Measurements from ENCODE around the gene FOLR1.

Gene FOLR1

DNA sequence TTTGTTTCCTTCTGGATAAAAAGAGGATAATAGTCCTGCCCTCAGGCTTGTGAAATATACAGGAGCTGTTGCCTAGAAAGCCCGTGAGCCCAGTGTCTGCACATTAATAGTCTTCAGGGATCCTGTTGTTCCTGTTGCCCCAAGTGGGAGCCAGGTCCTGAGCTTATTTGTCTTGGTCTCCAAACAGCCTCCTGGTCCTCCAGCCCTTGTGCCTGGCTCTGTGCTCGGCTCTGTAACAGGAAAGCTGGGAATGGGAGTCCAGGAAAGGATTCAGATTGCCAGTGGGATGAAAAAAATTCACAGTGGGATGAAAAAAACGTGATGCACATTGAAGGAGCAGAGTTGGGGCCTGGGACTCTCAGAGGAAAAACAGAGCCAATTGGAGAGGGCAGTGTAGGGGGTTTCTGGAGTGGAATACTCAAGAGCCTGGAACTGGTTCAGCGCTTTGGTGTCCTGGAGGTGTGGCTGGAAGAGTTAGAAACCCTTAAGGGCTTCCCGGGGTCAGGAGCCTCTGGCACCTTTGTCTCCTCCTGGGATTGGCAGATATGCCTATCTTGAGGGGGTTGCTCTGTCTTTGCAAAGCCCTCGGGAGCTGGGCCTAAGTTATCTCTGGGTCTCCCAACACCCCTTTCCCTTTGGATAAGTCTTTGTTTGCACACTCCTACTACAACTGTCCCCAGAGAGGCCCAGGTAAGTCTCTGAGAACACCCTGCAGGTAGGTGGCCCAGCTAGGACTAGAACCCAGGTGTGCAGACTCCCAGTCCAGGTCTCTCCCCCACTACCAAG is 30.4 kb downstream of the FOLR1 start:
- TF ChIP-seq EP300 (IDR thresholded peaks at IDR 0.05; ENCODE audit: borderline replicate concordance) (no peak), RAD21 (IDR thresholded peaks at IDR 0.05; ENCODE audit: low read depth) (no peak), CREB1 (IDR thresholded peaks at IDR 0.05; ENCODE audit: low read depth) (no peak), ZBTB7A (IDR thresholded peaks at IDR 0.05; ENCODE audit: low read depth) (no peak), NFIC (IDR thresholded peaks at IDR 0.05) (no peak), EGR1 (IDR thresholded peaks at IDR 0.05) (no peak), CEBPB (IDR thresholded peaks at IDR 0.05) (no peak), TCF12 (IDR thresholded peaks at IDR 0.05; ENCODE audit: low read depth) (no peak)
- TF ChIP-seq, protein P1, sequence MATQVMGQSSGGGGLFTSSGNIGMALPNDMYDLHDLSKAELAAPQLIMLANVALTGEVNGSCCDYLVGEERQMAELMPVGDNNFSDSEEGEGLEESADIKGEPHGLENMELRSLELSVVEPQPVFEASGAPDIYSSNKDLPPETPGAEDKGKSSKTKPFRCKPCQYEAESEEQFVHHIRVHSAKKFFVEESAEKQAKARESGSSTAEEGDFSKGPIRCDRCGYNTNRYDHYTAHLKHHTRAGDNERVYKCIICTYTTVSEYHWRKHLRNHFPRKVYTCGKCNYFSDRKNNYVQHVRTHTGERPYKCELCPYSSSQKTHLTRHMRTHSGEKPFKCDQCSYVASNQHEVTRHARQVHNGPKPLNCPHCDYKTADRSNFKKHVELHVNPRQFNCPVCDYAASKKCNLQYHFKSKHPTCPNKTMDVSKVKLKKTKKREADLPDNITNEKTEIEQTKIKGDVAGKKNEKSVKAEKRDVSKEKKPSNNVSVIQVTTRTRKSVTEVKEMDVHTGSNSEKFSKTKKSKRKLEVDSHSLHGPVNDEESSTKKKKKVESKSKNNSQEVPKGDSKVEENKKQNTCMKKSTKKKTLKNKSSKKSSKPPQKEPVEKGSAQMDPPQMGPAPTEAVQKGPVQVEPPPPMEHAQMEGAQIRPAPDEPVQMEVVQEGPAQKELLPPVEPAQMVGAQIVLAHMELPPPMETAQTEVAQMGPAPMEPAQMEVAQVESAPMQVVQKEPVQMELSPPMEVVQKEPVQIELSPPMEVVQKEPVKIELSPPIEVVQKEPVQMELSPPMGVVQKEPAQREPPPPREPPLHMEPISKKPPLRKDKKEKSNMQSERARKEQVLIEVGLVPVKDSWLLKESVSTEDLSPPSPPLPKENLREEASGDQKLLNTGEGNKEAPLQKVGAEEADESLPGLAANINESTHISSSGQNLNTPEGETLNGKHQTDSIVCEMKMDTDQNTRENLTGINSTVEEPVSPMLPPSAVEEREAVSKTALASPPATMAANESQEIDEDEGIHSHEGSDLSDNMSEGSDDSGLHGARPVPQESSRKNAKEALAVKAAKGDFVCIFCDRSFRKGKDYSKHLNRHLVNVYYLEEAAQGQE (IDR thresholded peaks at IDR 0.05; ENCODE audit: low read depth): no peak
- TF ChIP-seq, protein P2, sequence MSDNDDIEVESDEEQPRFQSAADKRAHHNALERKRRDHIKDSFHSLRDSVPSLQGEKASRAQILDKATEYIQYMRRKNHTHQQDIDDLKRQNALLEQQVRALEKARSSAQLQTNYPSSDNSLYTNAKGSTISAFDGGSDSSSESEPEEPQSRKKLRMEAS (IDR thresholded peaks at IDR 0.05): no peak

DNA sequence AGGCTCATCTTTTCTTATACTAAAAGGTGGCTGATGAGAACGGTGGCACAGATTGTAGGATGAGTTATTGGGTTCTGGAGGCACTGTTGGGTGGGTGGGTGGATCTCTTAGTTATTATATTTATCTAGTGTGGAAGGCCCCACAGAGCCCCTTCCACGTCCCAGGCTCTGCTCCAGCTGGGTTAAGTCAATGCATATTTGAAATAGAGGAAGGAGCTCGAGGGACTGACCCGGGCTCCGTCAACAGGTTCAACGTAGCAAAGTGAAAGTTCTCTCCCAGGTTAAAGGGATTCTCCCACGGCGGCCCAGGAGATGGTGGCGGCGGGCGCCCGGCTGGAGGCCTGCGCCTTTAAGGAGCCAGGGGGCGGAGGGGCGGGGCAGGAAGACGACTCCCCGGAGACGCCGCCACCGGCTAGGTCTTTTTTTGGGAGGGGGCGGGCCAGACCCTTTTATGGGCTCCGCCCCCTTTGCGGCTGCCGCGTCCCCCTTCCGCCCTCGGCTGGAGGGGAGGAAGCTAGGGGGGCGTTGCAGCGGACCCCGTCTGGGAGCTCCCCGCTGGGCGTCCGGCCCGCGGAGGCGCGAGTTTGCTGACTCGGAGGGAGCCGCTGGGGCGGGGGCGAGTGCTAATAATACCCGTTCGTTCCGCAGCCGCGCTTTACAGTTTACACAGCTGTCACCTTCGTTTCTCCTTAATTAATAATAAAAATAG is 31.1 kb downstream of the FOLR1 start:
- TF ChIP-seq YY1 (IDR thresholded peaks at IDR 0.05; ENCODE audit: low read depth) (0 out of 2 replicates have a peak, but pooled peaks have one; percentile 0), TAF1 (IDR thresholded peaks at IDR 0.05; ENCODE audit: low read depth) (no peak; the same call in none of the 2 replicates), EP300 (IDR thresholded peaks at IDR 0.05; ENCODE audit: borderline replicate concordance) (no peak), EGR1 (IDR thresholded peaks at IDR 0.05) (peak; percentile 60), TCF12 (IDR thresholded peaks at IDR 0.05; ENCODE audit: low read depth) (peak; percentile 58; the same call in 1 of the 2 replicates), TEAD4 (IDR thresholded peaks at IDR 0.05) (no peak), CEBPB (IDR thresholded peaks at IDR 0.05) (no peak), ZBTB7A (IDR thresholded peaks at IDR 0.05; ENCODE audit: low read depth) (peak; percentile 98), RAD21 (IDR thresholded peaks at IDR 0.05; ENCODE audit: low read depth) (no peak; the same call in 1 of the 2 replicates), FOXM1 (IDR thresholded peaks at IDR 0.05; ENCODE audit: borderline replicate concordance, low read depth) (no peak), NFIC (IDR thresholded peaks at IDR 0.05) (0 out of 2 replicates have a peak, but pooled peaks have one; percentile 28), CREB1 (IDR thresholded peaks at IDR 0.05; ENCODE audit: low read depth) (no peak)
- TF ChIP-seq, protein P2 (IDR thresholded peaks at IDR 0.05): peak; percentile 84
- TF ChIP-seq, protein P1 (IDR thresholded peaks at IDR 0.05; ENCODE audit: low read depth): no peak
- TF ChIP-seq, protein P3, sequence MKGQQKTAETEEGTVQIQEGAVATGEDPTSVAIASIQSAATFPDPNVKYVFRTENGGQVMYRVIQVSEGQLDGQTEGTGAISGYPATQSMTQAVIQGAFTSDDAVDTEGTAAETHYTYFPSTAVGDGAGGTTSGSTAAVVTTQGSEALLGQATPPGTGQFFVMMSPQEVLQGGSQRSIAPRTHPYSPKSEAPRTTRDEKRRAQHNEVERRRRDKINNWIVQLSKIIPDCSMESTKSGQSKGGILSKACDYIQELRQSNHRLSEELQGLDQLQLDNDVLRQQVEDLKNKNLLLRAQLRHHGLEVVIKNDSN (IDR thresholded peaks at IDR 0.05): no peak

DNA sequence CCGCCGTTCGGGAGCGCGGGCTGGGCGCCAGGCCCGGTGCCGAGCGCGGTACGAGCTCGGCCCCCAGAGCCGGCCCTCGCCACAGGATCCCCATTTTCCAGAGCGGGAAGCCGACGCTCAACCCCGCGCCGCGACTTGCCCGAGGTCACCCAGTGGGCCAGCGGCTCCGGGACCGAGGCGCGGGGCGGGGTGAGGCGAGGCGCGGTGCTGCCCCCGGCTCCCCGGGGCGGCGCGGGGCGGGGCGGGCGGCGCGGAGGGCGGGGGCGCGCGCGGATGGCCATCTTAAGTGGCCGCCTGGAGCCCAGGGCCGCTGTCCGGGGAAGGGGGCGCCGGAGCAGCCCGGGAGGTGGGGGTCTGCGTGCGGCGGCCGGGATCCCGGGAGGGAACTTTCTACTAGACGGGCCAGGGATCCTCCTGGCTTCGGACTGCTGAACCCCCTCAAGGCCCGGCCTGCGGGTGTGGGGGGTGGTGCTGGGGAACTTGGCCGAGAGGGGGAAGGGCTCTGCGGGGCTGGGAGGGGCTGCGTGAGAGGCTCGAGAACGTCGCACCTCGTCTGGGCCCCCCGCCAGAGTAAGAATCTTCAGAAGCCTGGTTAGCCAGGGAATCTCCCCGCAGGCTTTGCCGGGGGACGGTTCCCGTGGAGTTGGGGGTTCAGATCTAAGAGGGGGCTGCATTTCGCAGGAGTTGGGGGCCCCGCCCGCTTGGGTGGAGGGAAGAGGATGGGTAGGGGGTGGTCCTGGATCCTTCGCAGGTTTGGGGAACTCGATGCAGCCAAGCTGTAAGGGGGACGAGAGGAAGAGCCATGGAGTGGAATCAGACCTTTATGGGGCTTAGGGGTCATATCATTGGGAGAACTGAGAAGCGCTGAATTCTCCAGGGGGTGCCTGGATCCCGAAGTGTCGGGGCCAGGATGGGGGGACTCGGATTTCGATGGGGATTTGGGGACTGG is 31.9 kb downstream of the FOLR1 start:
- TF ChIP-seq YY1 (IDR thresholded peaks at IDR 0.05; ENCODE audit: low read depth) (peak; percentile 54), ZBTB7A (IDR thresholded peaks at IDR 0.05; ENCODE audit: low read depth) (peak; percentile 12; the same call in 1 of the 2 replicates), CEBPB (IDR thresholded peaks at IDR 0.05) (no peak)

DNA sequence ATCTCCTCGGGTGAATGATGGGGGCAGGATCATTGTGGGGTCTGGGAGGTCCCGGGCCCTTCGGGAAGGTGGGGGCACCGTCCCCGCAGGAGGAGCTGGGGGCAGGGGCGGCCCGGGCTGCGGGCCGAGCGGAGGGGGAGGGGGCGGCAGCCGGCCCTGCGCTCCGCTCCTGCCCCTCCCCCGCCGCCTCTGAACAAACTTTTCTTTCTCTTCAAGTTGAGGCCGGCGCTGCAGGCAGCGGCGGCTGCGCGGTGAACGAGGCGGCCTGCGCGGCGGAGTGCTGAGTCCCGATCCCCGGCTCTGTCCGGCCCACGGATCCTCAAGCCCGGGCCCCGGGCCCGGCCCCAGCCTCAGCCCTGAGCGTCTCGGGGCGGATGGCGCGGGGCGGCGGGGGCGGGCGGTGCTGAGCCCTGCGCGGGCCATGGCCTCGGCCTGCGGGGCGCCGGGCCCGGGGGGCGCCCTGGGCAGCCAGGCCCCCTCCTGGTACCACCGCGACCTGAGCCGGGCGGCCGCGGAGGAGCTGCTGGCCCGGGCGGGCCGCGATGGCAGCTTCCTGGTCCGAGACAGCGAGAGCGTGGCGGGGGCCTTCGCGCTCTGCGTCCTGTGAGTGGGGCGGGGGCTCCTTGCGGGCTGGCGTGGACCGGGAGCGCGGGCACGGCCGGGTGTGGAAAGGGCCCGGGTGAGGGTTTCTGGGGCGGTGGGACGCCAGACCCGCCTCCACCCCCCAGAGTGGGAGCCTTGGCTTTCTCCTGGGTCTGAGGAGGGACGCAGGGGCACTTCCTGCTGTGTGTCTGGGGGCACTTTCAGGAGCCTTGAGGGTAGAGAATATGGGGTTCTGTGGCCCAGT is 32.8 kb downstream of the FOLR1 start, which contains the start of gene INPPL1:
TSS of gene INPPL1 (plus strand) at position 204 of the 847 bp plus-strand sequence. CDS start at position 422, 218 bp downstream.
- TF ChIP-seq ZBTB7A (IDR thresholded peaks at IDR 0.05; ENCODE audit: low read depth) (peak; percentile 62; the same call in 1 of the 2 replicates), FOXM1 (IDR thresholded peaks at IDR 0.05; ENCODE audit: borderline replicate concordance, low read depth) (no peak), YY1 (IDR thresholded peaks at IDR 0.05; ENCODE audit: low read depth) (no peak), TAF1 (IDR thresholded peaks at IDR 0.05; ENCODE audit: low read depth) (0 out of 2 replicates have a peak, but pooled peaks have one; percentile 9), CREB1 (IDR thresholded peaks at IDR 0.05; ENCODE audit: low read depth) (no peak), EGR1 (IDR thresholded peaks at IDR 0.05) (no peak)
- TF ChIP-seq, protein P2 (IDR thresholded peaks at IDR 0.05): no peak
- TF ChIP-seq, protein P1 (IDR thresholded peaks at IDR 0.05; ENCODE audit: low read depth): no peak
